ENCODE data around the gene MKNK1. TPM values are rescaled to one million over a fixed set of nuclear protein-coding genes. Genes with fewer than 3 reads are reported as not detected.

The MKNK1 gene
- total and polyA plus RNA-seq, 2 of the 8 experiments (the other 6 are each of a cell fraction or from before 2014, with no cell fraction given), result 13.9 to 21.5 TPM

- TF ChIP-seq SIN3A (conservative IDR thresholded peaks at IDR 0.05 in 1 of 2, IDR thresholded peaks at IDR 0.05 in 1 of 2; ENCODE audit: low read depth in 1 of 2, low read length in 2 of 2), result no peak
- TF ChIP-seq CTBP2 (IDR thresholded peaks at IDR 0.05; ENCODE audit: borderline replicate concordance, insufficient read depth, insufficient read length, low read length), result no peak
- TF ChIP-seq EP300 (IDR thresholded peaks at IDR 0.05; ENCODE audit: borderline replicate concordance in 1 of 2, low read depth in 2 of 2, low read length in 2 of 2), result no peak
- no peak for TF ChIP-seq SRF (IDR thresholded peaks at IDR 0.05; ENCODE audit: low read depth, low read length)
- no peak for TF ChIP-seq CHD7 (IDR thresholded peaks at IDR 0.05; ENCODE audit: insufficient replicate concordance, low read length)
Measured at GRCh38 chr1:46615088-46615487, 11.0 kb upstream of the MKNK1 start (continued).

Data from H1 (cell line).